ENCODE data around the gene CHD6. TPM values are rescaled to one million over a fixed set of nuclear protein-coding genes. Genes with fewer than 3 reads are reported as not detected.

Gene CHD6
- total RNA-seq, 4 donors from 2014 or later = 21.5 to 130 (median 33.6) TPM

- Histone ChIP-seq H3K4me3 (no peak overlapping the region), H3K27me3 (no peaks in the 10 kb centered on the region), H3K27ac (no peak overlapping the region), H3K36me3 (peaks cover 0 to 59% (median 0%) of the 10 kb centered on the region in 3 donors), H3K4me1 (no peaks in the 10 kb centered on the region), H3K9me3 (no peaks in the 10 kb centered on the region)
- DNase-seq = no peak
- TF ChIP-seq CTCF (IDR thresholded peaks at IDR 0.05) = no peak
- no peak for TF ChIP-seq POLR2A (IDR thresholded peaks at IDR 0.05)
These were observed 212.7 kb downstream of the CHD6 start for GRCh38 chr20:41405436-41405835.

GRCh38 chr20:41403604-41404003 is 214.6 kb downstream of the CHD6 start:
- no peak overlapping the region for H3K4me3 ChIP-seq
- H3K36me3 ChIP-seq = peaks cover 0 to 41% (median 0%) of the 10 kb centered on the region in 3 donors
- TF ChIP-seq CTCF (IDR thresholded peaks at IDR 0.05) (no peak), POLR2A (IDR thresholded peaks at IDR 0.05) (no peak)
- no peaks in the 10 kb centered on the region for H3K27me3 ChIP-seq
- H3K4me1 ChIP-seq = no peaks in the 10 kb centered on the region
- DNase-seq = no peak
- H3K27ac ChIP-seq = no peak overlapping the region
- no peaks in the 10 kb centered on the region for H3K9me3 ChIP-seq

- H3K9me3 ChIP-seq = no peaks in the 10 kb centered on the region
- peak in 1 of 3 donors; percentile 60 for DNase-seq
- H3K27me3 ChIP-seq = no peaks in the 10 kb centered on the region
- peak overlapping the region in 2 of 4 donors; percentile 40 to 52 for H3K27ac ChIP-seq
- no peaks in the 10 kb centered on the region for H3K4me1 ChIP-seq
- H3K4me3 ChIP-seq = no peak overlapping the region
- no peak for TF ChIP-seq CTCF (IDR thresholded peaks at IDR 0.05)
- no peak for TF ChIP-seq POLR2A (IDR thresholded peaks at IDR 0.05)
- peaks cover 0 to 1% (median 0%) of the 10 kb centered on the region in 3 donors for H3K36me3 ChIP-seq
These were observed 219.8 kb downstream of the CHD6 start for GRCh38 chr20:41398408-41398807.

- no peaks in the 10 kb centered on the region for H3K9me3 ChIP-seq
- H3K36me3 ChIP-seq = no peaks in the 10 kb centered on the region
- H3K4me3 ChIP-seq = no peak overlapping the region
- no peak for DNase-seq
- H3K4me1 ChIP-seq = no peaks in the 10 kb centered on the region
- TF ChIP-seq POLR2A (IDR thresholded peaks at IDR 0.05) = no peak
- peak overlapping the region in 2 of 4 donors; percentile 12 to 35 for H3K27ac ChIP-seq
- H3K27me3 ChIP-seq = no peaks in the 10 kb centered on the region
These were observed 222.2 kb downstream of the CHD6 start for GRCh38 chr20:41395667-41396664.

GRCh38 chr20:41394931-41395666 is 223.1 kb downstream of the CHD6 start:
- Histone ChIP-seq H3K27ac (no peak overlapping the region), H3K4me1 (no peaks in the 10 kb centered on the region), H3K36me3 (no peaks in the 10 kb centered on the region), H3K4me3 (no peak overlapping the region), H3K9me3 (no peaks in the 10 kb centered on the region), H3K27me3 (no peaks in the 10 kb centered on the region)
- no peak for TF ChIP-seq CTCF (IDR thresholded peaks at IDR 0.05)
- no peak for TF ChIP-seq POLR2A (IDR thresholded peaks at IDR 0.05)
- DNase-seq = no peak

GRCh38 chr20:41394081-41394480 is 224.1 kb downstream of the CHD6 start:
- no peaks in the 10 kb centered on the region for H3K36me3 ChIP-seq
- no peak overlapping the region for H3K4me3 ChIP-seq
- H3K4me1 ChIP-seq = no peaks in the 10 kb centered on the region
- DNase-seq = no peak
- no peaks in the 10 kb centered on the region for H3K27me3 ChIP-seq
- no peak for TF ChIP-seq CTCF (IDR thresholded peaks at IDR 0.05)
- no peak for TF ChIP-seq POLR2A (IDR thresholded peaks at IDR 0.05)
- H3K27ac ChIP-seq = no peak overlapping the region
- H3K9me3 ChIP-seq = no peaks in the 10 kb centered on the region
